ENCODE data around the gene CDH22. TPM values are rescaled to one million over a fixed set of nuclear protein-coding genes. Genes with fewer than 3 reads are reported as not detected.

Gene CDH22
- total RNA-seq, 1 experiment from 2014 or later = not detected

GRCh38 chr20:46200582-46201570 is 107.4 kb downstream of the CDH22 start:
- DNase-seq (ENCODE audit: low read depth) = no peak

GRCh38 chr20:46199198-46199597 is 109.1 kb downstream of the CDH22 start:
- DNase-seq (ENCODE audit: low read depth) = no peak

GRCh38 chr20:46196990-46197389 is 111.3 kb downstream of the CDH22 start:
- no peak for DNase-seq (ENCODE audit: low read depth)

GRCh38 chr20:46195264-46196036 is 112.8 kb downstream of the CDH22 start:
- no peak for DNase-seq (ENCODE audit: low read depth)

GRCh38 chr20:46194409-46194808 is 113.9 kb downstream of the CDH22 start:
- no peak for DNase-seq (ENCODE audit: low read depth)

GRCh38 chr20:46192376-46192944 is 115.8 kb downstream of the CDH22 start:
- no peak for DNase-seq (ENCODE audit: low read depth)

GRCh38 chr20:46191611-46192010 is 116.7 kb downstream of the CDH22 start:
- no peak for DNase-seq (ENCODE audit: low read depth)

GRCh38 chr20:46191168-46191540 is 117.1 kb downstream of the CDH22 start:
- DNase-seq (ENCODE audit: low read depth) = no peak

- DNase-seq (ENCODE audit: low read depth) = no peak
These were observed 117.7 kb downstream of the CDH22 start for GRCh38 chr20:46190478-46191167.

- DNase-seq (ENCODE audit: low read depth) = no peak
These were observed 119.3 kb downstream of the CDH22 start for GRCh38 chr20:46188866-46189541.

- DNase-seq (ENCODE audit: low read depth) = no peak
These were observed 122.1 kb downstream of the CDH22 start for GRCh38 chr20:46186210-46186609.

GRCh38 chr20:46185353-46185752 is 122.9 kb downstream of the CDH22 start:
- DNase-seq (ENCODE audit: low read depth) = no peak

GRCh38 chr20:46183768-46184167 is 124.5 kb downstream of the CDH22 start:
- no peak for DNase-seq (ENCODE audit: low read depth)

GRCh38 chr20:46182276-46183200 is 125.8 kb downstream of the CDH22 start:
- no peak for DNase-seq (ENCODE audit: low read depth)

GRCh38 chr20:46179862-46180261 is 128.4 kb downstream of the CDH22 start:
- no peak for DNase-seq (ENCODE audit: low read depth)

GRCh38 chr20:46178891-46179290 is 129.4 kb downstream of the CDH22 start:
- no peak for DNase-seq (ENCODE audit: low read depth)

GRCh38 chr20:46177768-46178167 is 130.5 kb downstream of the CDH22 start:
- no peak for DNase-seq (ENCODE audit: low read depth)

- no peak for DNase-seq (ENCODE audit: low read depth)
These were observed 131.4 kb downstream of the CDH22 start for GRCh38 chr20:46176739-46177378.

- DNase-seq (ENCODE audit: low read depth) = no peak
These were observed 133.2 kb downstream of the CDH22 start for GRCh38 chr20:46175127-46175494.

All from HT1080 (cell line).